ENCODE measurements around the gene PNLIPRP1.

Gene PNLIPRP1

GRCh38 chr10:116620423-116621400 lies 30.0 kb downstream of the PNLIPRP1 start, which contains the start of gene PNLIPRP2:
Gene PNLIPRP2 (plus strand): TSS chr10:116620953.
- Histone ChIP-seq H3K4me3 (ENCODE audit: low read depth, low read length) (no peak within 1 kb of the TSS), H3K36me3 (replicated peaks) (no peaks in the 10 kb centered on the region), H3K27me3 (replicated peaks) (no peaks in the 10 kb centered on the region), H3K27ac (no peak within 1 kb of the TSS)
- TF ChIP-seq, protein P1, sequence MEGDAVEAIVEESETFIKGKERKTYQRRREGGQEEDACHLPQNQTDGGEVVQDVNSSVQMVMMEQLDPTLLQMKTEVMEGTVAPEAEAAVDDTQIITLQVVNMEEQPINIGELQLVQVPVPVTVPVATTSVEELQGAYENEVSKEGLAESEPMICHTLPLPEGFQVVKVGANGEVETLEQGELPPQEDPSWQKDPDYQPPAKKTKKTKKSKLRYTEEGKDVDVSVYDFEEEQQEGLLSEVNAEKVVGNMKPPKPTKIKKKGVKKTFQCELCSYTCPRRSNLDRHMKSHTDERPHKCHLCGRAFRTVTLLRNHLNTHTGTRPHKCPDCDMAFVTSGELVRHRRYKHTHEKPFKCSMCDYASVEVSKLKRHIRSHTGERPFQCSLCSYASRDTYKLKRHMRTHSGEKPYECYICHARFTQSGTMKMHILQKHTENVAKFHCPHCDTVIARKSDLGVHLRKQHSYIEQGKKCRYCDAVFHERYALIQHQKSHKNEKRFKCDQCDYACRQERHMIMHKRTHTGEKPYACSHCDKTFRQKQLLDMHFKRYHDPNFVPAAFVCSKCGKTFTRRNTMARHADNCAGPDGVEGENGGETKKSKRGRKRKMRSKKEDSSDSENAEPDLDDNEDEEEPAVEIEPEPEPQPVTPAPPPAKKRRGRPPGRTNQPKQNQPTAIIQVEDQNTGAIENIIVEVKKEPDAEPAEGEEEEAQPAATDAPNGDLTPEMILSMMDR (IDR thresholded peaks at IDR 0.05; ENCODE audit: low read depth, low read length, missing control alignments): no peak
- no peak for DNase-seq
- in situ Hi-C loops (cut with HindIII; ENCODE audit: low pct_ligation_motif_present, low sequenced_read_pairs): no loop called here

- in situ Hi-C loops (cut with HindIII; ENCODE audit: low pct_ligation_motif_present, low sequenced_read_pairs): no loop called here
These were observed 30.7 kb downstream of the PNLIPRP1 start for GRCh38 chr10:116621476-116621875.

GRCh38 chr10:116621934-116622655 lies 31.3 kb downstream of the PNLIPRP1 start:
- Histone ChIP-seq H3K4me3 (ENCODE audit: low read depth, low read length) (no peak overlapping the region), H3K27me3 (replicated peaks) (no peaks in the 10 kb centered on the region), H3K27ac (no peak overlapping the region), H3K36me3 (replicated peaks) (no peaks in the 10 kb centered on the region)
- in situ Hi-C loops (cut with HindIII; ENCODE audit: low pct_ligation_motif_present, low sequenced_read_pairs): no loop called here
- no peak for DNase-seq
- TF ChIP-seq, protein P1 (IDR thresholded peaks at IDR 0.05; ENCODE audit: low read depth, low read length, missing control alignments): no peak

More at GRCh38 chr10:116621476-116621875, 30.7 kb downstream of the PNLIPRP1 start:
- no peak for DNase-seq
- TF ChIP-seq, protein P1 (IDR thresholded peaks at IDR 0.05; ENCODE audit: low read depth, low read length, missing control alignments): no peak
- Histone ChIP-seq H3K4me3 (ENCODE audit: low read depth, low read length) (no peak overlapping the region), H3K36me3 (replicated peaks) (no peaks in the 10 kb centered on the region), H3K27ac (no peak overlapping the region), H3K27me3 (replicated peaks) (no peaks in the 10 kb centered on the region)

DNA sequence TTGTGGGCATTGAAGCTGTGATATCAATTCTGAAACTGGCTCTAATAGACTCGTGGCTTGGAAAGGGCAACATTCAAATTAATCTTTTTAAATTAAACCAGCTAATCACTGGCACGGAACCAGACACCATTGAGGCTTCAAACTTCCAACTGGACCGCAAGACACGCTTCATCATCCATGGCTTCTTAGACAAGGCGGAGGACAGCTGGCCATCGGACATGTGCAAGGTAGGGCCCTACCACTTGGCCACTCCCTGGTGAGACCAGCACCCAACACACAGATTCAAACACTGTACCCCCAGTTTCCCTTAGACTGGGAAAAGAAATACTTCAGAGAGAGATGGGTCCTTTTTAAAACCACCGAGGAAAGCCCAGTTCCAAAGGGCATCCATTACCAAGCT lies 35.1 kb downstream of the PNLIPRP1 start:
- in situ Hi-C loops (cut with HindIII; ENCODE audit: low pct_ligation_motif_present, low sequenced_read_pairs): no loop called here
- no peak overlapping the region for H3K27ac ChIP-seq
- H3K27me3 ChIP-seq (replicated peaks): no peaks in the 10 kb centered on the region

DNA sequence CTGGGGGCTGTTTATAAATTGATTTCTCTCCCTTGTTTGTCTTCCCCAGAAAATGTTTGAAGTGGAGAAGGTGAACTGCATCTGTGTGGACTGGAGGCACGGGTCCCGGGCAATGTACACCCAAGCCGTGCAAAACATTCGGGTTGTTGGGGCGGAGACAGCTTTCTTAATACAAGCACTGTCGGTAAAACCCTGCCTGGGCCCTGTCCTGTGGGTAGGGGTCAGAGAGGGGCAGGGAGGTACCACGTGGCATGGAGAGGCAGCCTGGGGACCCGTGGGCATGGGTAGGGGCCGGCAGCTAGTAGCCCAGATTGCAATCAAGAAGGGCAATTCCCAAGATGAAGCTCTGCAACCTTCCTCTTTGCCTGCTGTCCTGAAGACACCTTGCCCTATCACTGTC lies 36.1 kb downstream of the PNLIPRP1 start:
- DNase-seq: no peak
- H3K27ac ChIP-seq: no peak overlapping the region
- in situ Hi-C loops (cut with HindIII; ENCODE audit: low pct_ligation_motif_present, low sequenced_read_pairs): no loop called here

More for the DNA sequence above, 35.1 kb downstream of the PNLIPRP1 start:
- H3K36me3 ChIP-seq (replicated peaks): no peaks in the 10 kb centered on the region
- DNase-seq: no peak
- TF ChIP-seq, protein P1 (IDR thresholded peaks at IDR 0.05; ENCODE audit: low read depth, low read length, missing control alignments): no peak
- no peak overlapping the region for H3K4me3 ChIP-seq (ENCODE audit: low read depth, low read length)

More for the DNA sequence above, 36.1 kb downstream of the PNLIPRP1 start:
- H3K36me3 ChIP-seq (replicated peaks): no peaks in the 10 kb centered on the region
- TF ChIP-seq, protein P1 (IDR thresholded peaks at IDR 0.05; ENCODE audit: low read depth, low read length, missing control alignments): no peak
- no peaks in the 10 kb centered on the region for H3K27me3 ChIP-seq (replicated peaks)
- no peak overlapping the region for H3K4me3 ChIP-seq (ENCODE audit: low read depth, low read length)
